ENCODE results near the gene TMEM171. TPM values are rescaled to one million over a fixed set of nuclear protein-coding genes. Genes with fewer than 3 reads are reported as not detected.

TMEM171 gene
- total and polyA plus RNA-seq, 2 experiments from 2014 or later = 1.9 to 2.9 TPM

- Histone ChIP-seq H3K27me3 (ENCODE audit: insufficient read depth) (no peaks in the 10 kb centered on the region), H3K4me1 (ENCODE audit: insufficient read depth) (no peaks in the 10 kb centered on the region), H3K79me2 (replicated peaks; ENCODE audit: insufficient read depth) (no peaks in the 10 kb centered on the region), H3K36me3 (ENCODE audit: insufficient read depth) (no peaks in the 10 kb centered on the region), H4K20me1 (replicated peaks; ENCODE audit: insufficient read depth) (no peaks in the 10 kb centered on the region), H3F3A (replicated peaks; ENCODE audit: low read depth) (no peaks in the 10 kb centered on the region), H3K4me2 (no peak overlapping the region), H2AFZ (no peak overlapping the region), H3K27ac (ENCODE audit: low read depth) (no peak overlapping the region), H3K9me2 (ENCODE audit: insufficient read depth) (no peaks in the 10 kb centered on the region), H3K4me3 (no peak overlapping the region)
- ATAC-seq = no peak
- no peaks in the 10 kb centered on the region for H3K36me3 Mint-ChIP-seq (ENCODE audit: low read depth)
- no peak for TF ChIP-seq EZH2phosphoT487 (IDR thresholded peaks at IDR 0.05; ENCODE audit: unreplicated experiment)
- TF ChIP-seq CREB1 (CRISPR knock-in tag; IDR thresholded peaks at IDR 0.05; ENCODE audit: low read depth) = no peak
- no peak for TF ChIP-seq JUNB (IDR thresholded peaks at IDR 0.05; ENCODE audit: unreplicated experiment)
- TF ChIP-seq POLR2AphosphoS5 (IDR thresholded peaks at IDR 0.05; ENCODE audit: low read depth) = no peak
- TF ChIP-seq ETS1 (IDR thresholded peaks at IDR 0.05) = no peak
- no peak for TF ChIP-seq CTCF (conservative IDR thresholded peaks at IDR 0.05; ENCODE audit: low read depth in 2 of 2)
- TF ChIP-seq STAT1 (IDR thresholded peaks at IDR 0.05; ENCODE audit: unreplicated experiment) = no peak
- TF ChIP-seq, protein P1, sequence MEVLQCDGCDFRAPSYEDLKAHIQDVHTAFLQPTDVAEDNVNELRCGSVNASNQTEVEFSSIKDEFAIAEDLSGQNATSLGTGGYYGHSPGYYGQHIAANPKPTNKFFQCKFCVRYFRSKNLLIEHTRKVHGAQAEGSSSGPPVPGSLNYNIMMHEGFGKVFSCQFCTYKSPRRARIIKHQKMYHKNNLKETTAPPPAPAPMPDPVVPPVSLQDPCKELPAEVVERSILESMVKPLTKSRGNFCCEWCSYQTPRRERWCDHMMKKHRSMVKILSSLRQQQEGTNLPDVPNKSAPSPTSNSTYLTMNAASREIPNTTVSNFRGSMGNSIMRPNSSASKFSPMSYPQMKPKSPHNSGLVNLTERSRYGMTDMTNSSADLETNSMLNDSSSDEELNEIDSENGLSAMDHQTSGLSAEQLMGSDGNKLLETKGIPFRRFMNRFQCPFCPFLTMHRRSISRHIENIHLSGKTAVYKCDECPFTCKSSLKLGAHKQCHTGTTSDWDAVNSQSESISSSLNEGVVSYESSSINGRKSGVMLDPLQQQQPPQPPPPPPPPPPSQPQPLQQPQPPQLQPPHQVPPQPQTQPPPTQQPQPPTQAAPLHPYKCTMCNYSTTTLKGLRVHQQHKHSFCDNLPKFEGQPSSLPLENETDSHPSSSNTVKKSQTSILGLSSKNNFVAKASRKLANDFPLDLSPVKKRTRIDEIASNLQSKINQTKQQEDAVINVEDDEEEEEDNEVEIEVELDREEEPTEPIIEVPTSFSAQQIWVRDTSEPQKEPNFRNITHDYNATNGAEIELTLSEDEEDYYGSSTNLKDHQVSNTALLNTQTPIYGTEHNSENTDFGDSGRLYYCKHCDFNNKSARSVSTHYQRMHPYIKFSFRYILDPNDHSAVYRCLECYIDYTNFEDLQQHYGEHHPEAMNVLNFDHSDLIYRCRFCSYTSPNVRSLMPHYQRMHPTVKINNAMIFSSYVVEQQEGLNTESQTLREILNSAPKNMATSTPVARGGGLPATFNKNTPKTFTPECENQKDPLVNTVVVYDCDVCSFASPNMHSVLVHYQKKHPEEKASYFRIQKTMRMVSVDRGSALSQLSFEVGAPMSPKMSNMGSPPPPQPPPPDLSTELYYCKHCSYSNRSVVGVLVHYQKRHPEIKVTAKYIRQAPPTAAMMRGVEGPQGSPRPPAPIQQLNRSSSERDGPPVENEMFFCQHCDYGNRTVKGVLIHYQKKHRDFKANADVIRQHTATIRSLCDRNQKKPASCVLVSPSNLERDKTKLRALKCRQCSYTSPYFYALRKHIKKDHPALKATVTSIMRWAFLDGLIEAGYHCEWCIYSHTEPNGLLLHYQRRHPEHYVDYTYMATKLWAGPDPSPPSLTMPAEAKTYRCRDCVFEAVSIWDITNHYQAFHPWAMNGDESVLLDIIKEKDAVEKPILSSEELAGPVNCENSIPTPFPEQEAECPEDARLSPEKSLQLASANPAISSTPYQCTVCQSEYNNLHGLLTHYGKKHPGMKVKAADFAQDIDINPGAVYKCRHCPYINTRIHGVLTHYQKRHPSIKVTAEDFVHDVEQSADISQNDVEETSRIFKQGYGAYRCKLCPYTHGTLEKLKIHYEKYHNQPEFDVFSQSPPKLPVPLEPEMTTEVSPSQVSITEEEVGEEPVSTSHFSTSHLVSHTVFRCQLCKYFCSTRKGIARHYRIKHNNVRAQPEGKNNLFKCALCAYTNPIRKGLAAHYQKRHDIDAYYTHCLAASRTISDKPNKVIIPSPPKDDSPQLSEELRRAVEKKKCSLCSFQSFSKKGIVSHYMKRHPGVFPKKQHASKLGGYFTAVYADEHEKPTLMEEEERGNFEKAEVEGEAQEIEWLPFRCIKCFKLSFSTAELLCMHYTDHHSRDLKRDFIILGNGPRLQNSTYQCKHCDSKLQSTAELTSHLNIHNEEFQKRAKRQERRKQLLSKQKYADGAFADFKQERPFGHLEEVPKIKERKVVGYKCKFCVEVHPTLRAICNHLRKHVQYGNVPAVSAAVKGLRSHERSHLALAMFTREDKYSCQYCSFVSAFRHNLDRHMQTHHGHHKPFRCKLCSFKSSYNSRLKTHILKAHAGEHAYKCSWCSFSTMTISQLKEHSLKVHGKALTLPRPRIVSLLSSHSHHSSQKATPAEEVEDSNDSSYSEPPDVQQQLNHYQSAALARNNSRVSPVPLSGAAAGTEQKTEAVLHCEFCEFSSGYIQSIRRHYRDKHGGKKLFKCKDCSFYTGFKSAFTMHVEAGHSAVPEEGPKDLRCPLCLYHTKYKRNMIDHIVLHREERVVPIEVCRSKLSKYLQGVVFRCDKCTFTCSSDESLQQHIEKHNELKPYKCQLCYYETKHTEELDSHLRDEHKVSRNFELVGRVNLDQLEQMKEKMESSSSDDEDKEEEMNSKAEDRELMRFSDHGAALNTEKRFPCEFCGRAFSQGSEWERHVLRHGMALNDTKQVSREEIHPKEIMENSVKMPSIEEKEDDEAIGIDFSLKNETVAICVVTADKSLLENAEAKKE (CRISPR knock-in tag; IDR thresholded peaks at IDR 0.05) = no peak
- no peak for TF ChIP-seq ZNF331 (CRISPR knock-in tag; IDR thresholded peaks at IDR 0.05; ENCODE audit: low read depth)
- no peak for TF ChIP-seq EZH2 (IDR thresholded peaks at IDR 0.05; ENCODE audit: low read depth, unreplicated experiment)
- TF ChIP-seq ZNF114 (CRISPR knock-in tag; IDR thresholded peaks at IDR 0.05) = no peak
- TF ChIP-seq NANOG (IDR thresholded peaks at IDR 0.05; ENCODE audit: borderline replicate concordance) = no peak
- TF ChIP-seq, protein P2, sequence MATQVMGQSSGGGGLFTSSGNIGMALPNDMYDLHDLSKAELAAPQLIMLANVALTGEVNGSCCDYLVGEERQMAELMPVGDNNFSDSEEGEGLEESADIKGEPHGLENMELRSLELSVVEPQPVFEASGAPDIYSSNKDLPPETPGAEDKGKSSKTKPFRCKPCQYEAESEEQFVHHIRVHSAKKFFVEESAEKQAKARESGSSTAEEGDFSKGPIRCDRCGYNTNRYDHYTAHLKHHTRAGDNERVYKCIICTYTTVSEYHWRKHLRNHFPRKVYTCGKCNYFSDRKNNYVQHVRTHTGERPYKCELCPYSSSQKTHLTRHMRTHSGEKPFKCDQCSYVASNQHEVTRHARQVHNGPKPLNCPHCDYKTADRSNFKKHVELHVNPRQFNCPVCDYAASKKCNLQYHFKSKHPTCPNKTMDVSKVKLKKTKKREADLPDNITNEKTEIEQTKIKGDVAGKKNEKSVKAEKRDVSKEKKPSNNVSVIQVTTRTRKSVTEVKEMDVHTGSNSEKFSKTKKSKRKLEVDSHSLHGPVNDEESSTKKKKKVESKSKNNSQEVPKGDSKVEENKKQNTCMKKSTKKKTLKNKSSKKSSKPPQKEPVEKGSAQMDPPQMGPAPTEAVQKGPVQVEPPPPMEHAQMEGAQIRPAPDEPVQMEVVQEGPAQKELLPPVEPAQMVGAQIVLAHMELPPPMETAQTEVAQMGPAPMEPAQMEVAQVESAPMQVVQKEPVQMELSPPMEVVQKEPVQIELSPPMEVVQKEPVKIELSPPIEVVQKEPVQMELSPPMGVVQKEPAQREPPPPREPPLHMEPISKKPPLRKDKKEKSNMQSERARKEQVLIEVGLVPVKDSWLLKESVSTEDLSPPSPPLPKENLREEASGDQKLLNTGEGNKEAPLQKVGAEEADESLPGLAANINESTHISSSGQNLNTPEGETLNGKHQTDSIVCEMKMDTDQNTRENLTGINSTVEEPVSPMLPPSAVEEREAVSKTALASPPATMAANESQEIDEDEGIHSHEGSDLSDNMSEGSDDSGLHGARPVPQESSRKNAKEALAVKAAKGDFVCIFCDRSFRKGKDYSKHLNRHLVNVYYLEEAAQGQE (IDR thresholded peaks at IDR 0.05; ENCODE audit: unreplicated experiment) = no peak
- no peak overlapping the region for H3K27ac Mint-ChIP-seq
- peaks cover 2% of the 10 kb centered on the region for H3K27me3 Mint-ChIP-seq (ENCODE audit: insufficient read depth, low read depth, poor library complexity)
- H3K9me3 Mint-ChIP-seq = no peaks in the 10 kb centered on the region; the same call in 2 of the 3 replicates
- H3K4me1 Mint-ChIP-seq = no peaks in the 10 kb centered on the region
- DNase-seq (ENCODE audit: low spot score) = no peak
- no peak overlapping the region for H3K4me3 Mint-ChIP-seq
Observed at GRCh38 chr5:73088026-73088425, 32.3 kb upstream of the TMEM171 start.
